GM18909 (cell line): ENCODE results near the gene ASGR2.
"Not testable (repeated sequence)": the region's sequence is repeated elsewhere in the genome, so short reads cannot be mapped to it uniquely, and the experiment has no call there.

Experiments used
- ATAC-seq: cut with Tn5 transposase; IDR thresholded peaks from one replicate; pipeline ENCODE4 v1.9.1; 2021; ENCODE audit warnings: mild to moderate bottlenecking; ENCODE audit not compliant: unreplicated experiment, poor library complexity

Gene ASGR2

GRCh38 chr17:7102421-7102820, 12.2 kb downstream of the ASGR2 start:
- ATAC-seq: no peak

- ATAC-seq: no peak
These were observed 13.1 kb downstream of the ASGR2 start for GRCh38 chr17:7101531-7101930.

GRCh38 chr17:7100641-7101379, 13.8 kb downstream of the ASGR2 start:
- not testable (repeated sequence) for ATAC-seq

GRCh38 chr17:7098802-7099459, 15.7 kb downstream of the ASGR2 start:
- ATAC-seq: no peak

GRCh38 chr17:7097940-7098339, 16.7 kb downstream of the ASGR2 start:
- ATAC-seq: no peak

- no peak for ATAC-seq
These were observed 19.0 kb downstream of the ASGR2 start for GRCh38 chr17:7095625-7096024.

GRCh38 chr17:7094652-7095019, 20.0 kb downstream of the ASGR2 start:
- no peak for ATAC-seq

- ATAC-seq: not testable (repeated sequence)
These were observed 23.2 kb downstream of the ASGR2 start for GRCh38 chr17:7091311-7092005.

- not testable (repeated sequence) for ATAC-seq
These were observed 25.1 kb downstream of the ASGR2 start for GRCh38 chr17:7089570-7089969.

GRCh38 chr17:7088442-7088841, 26.2 kb downstream of the ASGR2 start:
- ATAC-seq: not testable (repeated sequence)

- no peak for ATAC-seq
These were observed 30.5 kb downstream of the ASGR2 start for GRCh38 chr17:7084088-7084487.

- no peak for ATAC-seq
These were observed 31.0 kb downstream of the ASGR2 start for GRCh38 chr17:7083592-7083991.

- ATAC-seq: no peak
These were observed 33.1 kb downstream of the ASGR2 start for GRCh38 chr17:7081341-7082062.

GRCh38 chr17:7080456-7081041, 34.1 kb downstream of the ASGR2 start:
- ATAC-seq: no peak

- no peak for ATAC-seq
These were observed 34.8 kb downstream of the ASGR2 start, which contains the start of gene CLEC10A for GRCh38 chr17:7079581-7080455. Gene CLEC10A (minus strand): TSS chr17:7080251. CDS start chr17:7078812, 1,439 bp downstream.

- no peak for ATAC-seq
These were observed 35.9 kb downstream of the ASGR2 start for GRCh38 chr17:7078711-7079110.

GRCh38 chr17:7077911-7078546, 36.6 kb downstream of the ASGR2 start:
- ATAC-seq: no peak

- no peak for ATAC-seq
These were observed 39.7 kb downstream of the ASGR2 start for GRCh38 chr17:7074931-7075330.

- ATAC-seq: no peak
These were observed 42.2 kb downstream of the ASGR2 start for GRCh38 chr17:7072406-7072805.
